ENCODE results near the gene MAT2B.
"Not testable (repeated sequence)": the region's sequence is repeated elsewhere in the genome, so short reads cannot be mapped to it uniquely, and the experiment has no call there.

Gene MAT2B

GRCh38 chr5:163504079-163504931 lies 1.1 kb upstream of the MAT2B start:
- peak; percentile 8 to 11 for DNase-seq

DNA sequence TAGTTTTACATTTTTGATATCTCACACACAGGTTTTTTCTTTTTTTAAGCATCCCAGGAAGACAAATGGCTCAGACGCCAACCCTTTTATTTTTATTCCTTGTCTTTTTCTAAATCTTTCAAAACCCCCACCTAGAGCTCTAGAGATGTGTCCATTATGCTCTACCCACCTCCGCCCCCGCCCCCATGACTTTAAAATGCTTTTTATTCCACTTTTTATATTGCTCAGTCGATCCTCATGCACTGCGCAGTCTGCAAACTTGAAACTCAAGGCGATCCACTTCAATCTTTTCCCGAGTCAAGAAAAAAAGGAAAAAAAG lies 411 bp upstream of the MAT2B start:
- no peak for DNase-seq

DNA sequence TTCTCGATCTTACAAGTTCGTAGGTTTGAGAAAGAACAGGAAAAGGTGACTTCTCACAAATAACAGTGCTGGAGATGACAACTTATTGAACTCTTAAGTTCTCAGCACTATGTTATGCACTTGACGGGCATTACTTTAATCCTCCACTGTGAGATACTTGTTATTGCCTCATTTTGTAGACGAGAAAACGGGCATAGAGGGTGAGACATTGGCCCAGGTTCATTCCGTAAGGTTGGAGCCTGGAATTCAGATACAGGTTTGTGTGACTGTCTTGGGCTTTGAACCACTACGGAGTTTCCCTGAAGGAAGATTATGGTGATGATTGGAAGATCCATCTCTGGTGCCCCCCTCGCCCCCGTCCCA lies 657 bp downstream of the MAT2B start:
- DNase-seq, result no peak

GRCh38 chr5:163506726-163507125 lies 1.3 kb downstream of the MAT2B start:
- no peak for DNase-seq

- no peak for DNase-seq
Observed at GRCh38 chr5:163508753-163509152, 3.3 kb downstream of the MAT2B start.

DNA sequence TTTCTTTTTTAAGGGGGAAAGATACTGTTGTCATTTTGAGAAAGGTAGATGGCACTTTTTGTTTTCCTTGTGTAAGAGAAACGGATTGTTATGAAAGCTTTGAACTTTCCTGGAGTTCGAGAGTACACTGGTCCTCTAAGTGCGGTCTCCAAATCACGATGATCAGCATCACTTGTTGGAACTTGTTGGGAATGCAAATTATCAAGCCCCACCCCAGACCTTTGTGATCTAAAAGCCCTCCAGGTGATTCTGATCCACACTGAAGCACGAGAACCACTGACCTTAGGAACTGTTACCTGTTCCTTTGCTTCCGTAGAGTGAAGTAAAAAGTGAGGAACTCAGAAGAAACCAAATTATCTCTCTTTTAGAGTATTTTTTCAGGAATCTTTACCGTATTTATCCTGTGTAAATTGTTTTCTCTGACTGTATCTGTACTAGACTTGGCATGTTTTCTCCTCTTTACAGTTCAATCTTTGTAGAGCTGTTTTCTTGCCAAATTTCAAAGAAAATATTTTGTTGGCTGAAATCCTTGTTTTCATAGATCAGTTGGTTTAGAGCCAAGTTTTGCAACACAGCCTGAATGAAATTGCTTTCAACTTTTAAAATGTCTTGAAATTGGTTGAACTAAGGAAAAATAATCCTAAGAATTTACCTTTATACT lies 4.0 kb downstream of the MAT2B start:
- peak; percentile 15 to 71 for DNase-seq

DNA sequence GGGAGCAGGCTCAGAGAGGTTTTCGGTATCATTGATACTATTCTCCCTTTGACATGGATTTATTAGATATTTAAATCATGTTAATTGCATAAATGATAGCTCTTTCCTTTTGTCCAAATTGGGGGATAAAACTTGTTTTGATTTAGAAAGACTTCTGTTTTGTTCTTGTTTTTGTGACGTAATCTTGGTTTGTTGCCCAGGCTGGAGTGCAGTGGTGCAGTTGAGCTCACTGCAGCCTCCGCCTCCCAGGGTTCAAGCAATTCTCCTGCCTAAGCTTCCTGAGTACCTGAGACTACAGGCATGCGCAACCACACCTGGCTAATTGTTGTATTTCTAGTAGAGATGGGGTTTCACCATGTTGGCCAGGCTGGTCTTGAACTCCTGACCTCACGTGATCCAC lies 7.1 kb downstream of the MAT2B start:
- DNase-seq, result no peak

- DNase-seq, result no peak
Observed at GRCh38 chr5:163525096-163525495, 19.7 kb downstream of the MAT2B start.

GRCh38 chr5:163529698-163530097 lies 24.3 kb downstream of the MAT2B start:
- no peak for DNase-seq

GRCh38 chr5:163531272-163531671 lies 25.9 kb downstream of the MAT2B start:
- no peak for DNase-seq

DNA sequence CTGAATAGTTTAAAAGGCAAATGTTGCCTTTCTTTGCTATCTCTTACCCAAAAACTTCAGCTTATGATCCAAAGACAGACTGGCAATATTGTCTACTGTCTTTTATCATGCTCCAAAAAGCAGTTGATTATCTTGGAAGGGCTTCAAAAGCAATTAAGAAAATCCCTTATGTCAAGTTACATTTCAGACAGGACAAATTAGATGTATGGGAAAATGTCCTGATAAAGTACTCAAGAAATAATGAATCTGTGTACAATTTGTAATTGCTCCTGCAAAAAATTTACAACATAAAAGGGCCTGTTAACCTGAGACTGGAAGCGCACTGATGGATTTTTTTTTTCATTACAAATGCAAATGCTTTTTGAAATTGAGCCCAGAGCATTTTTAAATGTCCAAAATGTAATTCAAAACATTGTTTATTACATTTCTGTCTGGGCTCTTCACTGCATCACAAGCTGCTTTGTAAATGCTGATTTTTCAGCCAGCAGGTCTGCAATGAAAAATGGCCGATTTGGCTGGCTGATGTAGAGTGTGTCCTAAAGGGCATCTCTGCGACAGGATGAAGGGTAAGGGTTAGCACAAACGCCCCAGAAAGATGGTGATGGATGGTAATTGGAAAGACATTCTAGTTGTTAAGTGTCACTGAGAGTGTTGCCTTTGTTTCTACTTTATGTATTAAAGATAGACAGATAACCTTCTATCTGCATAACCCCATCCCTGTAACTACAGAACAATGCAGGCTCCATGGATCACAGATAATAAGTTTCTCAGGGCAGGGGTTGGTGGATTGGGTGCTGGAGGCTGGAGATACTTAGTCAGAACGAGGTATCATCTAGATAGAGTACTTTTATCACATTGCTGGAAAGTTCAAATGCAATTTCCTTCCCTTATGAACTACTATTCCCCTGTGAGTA lies 27.0 kb downstream of the MAT2B start:
- peak; percentile 11 to 52 for DNase-seq

GRCh38 chr5:163533223-163533622 lies 27.8 kb downstream of the MAT2B start:
- no peak for DNase-seq

DNA sequence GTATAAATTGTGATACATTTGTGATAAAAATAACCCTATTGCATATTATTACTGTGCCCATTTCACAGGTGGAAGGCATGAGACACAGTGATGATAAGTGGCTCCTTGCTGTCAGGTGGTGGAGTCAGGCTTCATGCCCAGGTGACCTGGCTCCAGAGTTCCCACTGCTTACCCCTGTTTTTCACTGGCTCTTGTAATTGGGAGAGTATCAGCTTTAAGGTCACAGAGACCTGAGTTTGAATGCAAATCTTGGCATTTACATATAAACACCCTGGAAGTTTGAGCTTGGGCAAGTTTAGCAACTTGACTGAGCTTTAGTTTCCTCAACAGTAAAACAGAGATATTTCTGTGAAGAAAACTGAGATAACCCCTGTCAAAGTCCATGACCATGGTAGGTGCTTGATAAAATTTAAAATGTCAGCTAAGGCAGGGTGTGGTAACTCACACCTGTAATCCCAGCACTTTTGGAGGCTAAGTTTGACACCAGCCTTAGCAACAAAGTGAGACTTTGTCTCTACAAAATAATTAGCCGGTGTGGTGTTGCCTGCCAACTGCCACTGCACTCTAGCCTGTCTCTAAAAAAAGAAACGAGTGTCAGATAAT lies 29.2 kb downstream of the MAT2B start:
- DNase-seq, result no peak

DNA sequence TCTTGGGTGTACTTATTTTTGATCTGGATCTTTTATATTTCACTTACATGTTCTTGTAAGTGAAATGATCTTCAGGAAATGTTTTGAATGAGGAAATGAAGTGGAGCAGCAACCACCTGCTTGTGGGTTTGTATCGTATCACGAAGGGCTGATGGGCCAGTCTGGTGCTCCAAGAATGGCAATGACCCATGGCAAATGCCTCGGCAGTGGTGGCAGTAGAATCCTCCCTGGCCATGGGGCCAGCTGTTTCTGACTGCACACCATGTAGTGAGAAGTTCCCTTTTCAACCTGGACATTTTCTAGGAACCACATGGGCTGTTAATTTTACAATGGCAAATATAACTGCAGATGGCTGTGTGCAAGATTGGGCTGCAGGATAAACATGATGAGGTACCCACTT lies 29.9 kb downstream of the MAT2B start:
- DNase-seq, result no peak

- DNase-seq, result not testable (repeated sequence)
Observed at GRCh38 chr5:163536442-163536841, 31.0 kb downstream of the MAT2B start.

GRCh38 chr5:163540696-163541095 lies 35.3 kb downstream of the MAT2B start:
- DNase-seq, result no peak

DNA sequence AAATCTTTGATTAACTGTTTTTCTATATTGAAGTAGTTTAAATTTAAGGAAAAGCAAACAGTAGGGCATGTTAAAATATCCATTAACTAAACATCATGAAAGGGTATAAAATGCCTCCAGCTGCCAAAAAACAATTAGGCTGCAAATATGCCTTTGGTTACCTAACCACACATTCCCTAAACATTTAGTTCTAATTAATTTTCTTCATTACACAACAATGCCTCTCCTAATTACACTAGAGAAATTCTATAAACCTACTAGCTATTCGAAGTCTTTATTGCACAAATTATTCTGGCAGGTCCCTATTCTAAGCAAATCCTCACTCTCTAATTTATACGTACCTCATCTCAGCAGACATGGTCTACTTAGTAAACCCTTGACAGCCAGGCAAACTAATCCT lies 37.4 kb downstream of the MAT2B start:
- no peak for DNase-seq

DNA sequence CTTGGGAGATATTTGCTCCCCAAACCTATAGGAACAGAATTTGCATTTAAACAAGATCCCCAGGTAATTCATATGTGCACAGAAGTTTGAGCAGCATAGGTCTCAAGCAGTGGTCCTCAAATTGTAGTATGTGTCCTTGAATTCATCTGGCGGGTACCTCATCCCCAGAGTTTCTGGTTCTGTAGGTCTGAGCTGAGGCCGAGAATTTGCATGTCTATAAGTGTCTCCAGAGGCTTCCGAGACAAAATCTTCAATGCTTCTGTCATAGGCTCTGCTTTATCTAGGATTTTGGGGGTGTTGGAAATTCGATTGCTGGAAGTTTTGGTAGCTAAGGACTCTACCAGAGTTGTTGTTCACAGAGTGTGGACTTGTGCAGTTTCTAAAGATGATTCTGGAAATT lies 38.6 kb downstream of the MAT2B start:
- no peak for DNase-seq

GRCh38 chr5:163544836-163545235 lies 39.4 kb downstream of the MAT2B start:
- DNase-seq, result no peak

GRCh38 chr5:163548649-163549048 lies 43.2 kb downstream of the MAT2B start:
- no peak for DNase-seq

DNA sequence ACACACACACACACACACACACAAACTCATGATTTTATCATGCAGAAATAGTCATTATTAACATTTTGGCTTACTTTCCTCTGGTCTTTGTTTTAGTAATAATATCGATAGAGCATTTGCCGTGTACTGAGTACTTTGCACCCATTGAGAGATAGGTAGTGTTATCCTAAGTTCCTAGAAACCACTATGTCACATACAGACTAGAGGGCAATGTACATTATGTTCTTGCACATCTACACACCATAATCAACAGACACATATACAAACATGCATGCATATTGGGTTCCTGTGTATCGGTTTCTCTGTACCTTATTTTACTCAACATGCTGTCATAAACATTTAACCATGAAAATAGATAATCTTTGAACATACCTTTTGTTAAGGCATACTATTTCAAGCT lies 45.7 kb downstream of the MAT2B start:
- no peak for DNase-seq

GRCh38 chr5:163552536-163552935 lies 47.1 kb downstream of the MAT2B start:
- no peak for DNase-seq

GRCh38 chr5:163561339-163561738 lies 55.9 kb downstream of the MAT2B start:
- DNase-seq, result no peak

Measured in NCI-H446 (cell line).